Measurements from ENCODE around the gene ABO. TPM values are rescaled to one million over a fixed set of nuclear protein-coding genes. Genes with fewer than 3 reads are reported as not detected.
A peak's percentile ranks its signal among the peaks of the same experiment; 100 is the strongest.

Gene ABO
- total RNA-seq, 1 experiment from 2014 or later = 0.15 TPM

DNA sequence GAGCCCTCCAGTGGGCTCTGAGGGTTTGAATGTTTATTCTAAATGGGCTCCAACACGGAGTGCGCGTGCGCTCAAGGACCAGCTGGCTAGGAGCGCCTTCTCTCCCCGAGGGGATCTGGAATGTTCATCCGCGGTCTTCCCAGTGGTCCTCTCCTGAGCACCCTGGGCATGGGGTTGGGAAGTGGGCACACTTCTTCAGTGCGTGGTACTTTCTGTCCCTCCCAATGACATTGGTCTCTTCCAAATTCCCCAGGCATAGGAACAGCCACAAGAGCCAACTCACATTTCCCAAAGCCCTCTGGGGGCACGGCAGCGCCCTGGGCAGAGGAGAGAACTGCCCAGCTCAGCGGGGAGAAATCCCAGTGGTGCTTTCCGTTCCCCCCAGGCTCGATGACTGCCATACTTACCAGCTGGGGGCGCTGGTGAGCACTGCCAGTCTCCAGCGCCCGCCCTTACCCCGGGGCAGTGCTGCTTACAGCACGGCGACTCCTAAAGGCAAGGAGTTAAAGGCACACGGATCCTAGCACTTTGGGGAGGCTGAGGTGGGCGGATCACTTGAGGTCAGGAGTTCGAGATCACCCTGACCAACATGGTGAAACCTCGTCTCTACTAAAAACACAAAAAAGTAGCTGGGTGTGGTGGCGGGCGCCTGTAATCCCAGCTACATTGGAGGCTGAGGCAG lies 36.0 kb downstream of the ABO start:
- Mint-ChIP-seq H3K27ac (peak overlapping the region; percentile 93), H3K36me3 (no peaks in the 10 kb centered on the region), H3K27me3 (ENCODE audit: low read depth) (peaks cover 36% of the 10 kb centered on the region), H3K4me3 (peak overlapping the region; percentile 71), H3K9me3 (no peaks in the 10 kb centered on the region), H3K4me1 (peaks cover 4% of the 10 kb centered on the region)
- ATAC-seq = peak; percentile 69
- ChIA-PET POLR2A (interaction anchor here (0.8 to 1.6 kb wide), 3 partner anchors 51 to 93 kb away, joined by 4 to 7 read pairs (median 6); no protein-coding TSS in a partner anchor), CTCF (interaction anchor here (0.6 to 4.0 kb wide), 58 partner anchors 8 to 1272 kb away, joined by 3 to 153 read pairs (median 5); partner anchors contain the start of genes ABO, BRD3OS, CACFD1 and GBGT1)
- DNase-seq (ENCODE audit: low spot score) = peak; percentile 93
- TF ChIP-seq ZNF416 (CRISPR knock-in tag; IDR thresholded peaks at IDR 0.05) (no peak), ZNF121 (CRISPR knock-in tag; IDR thresholded peaks at IDR 0.05) (no peak), ZNF532 (CRISPR knock-in tag; IDR thresholded peaks at IDR 0.05; ENCODE audit: borderline replicate concordance) (no peak), NR2C2 (CRISPR knock-in tag; IDR thresholded peaks at IDR 0.05) (no peak), ZNF671 (CRISPR knock-in tag; IDR thresholded peaks at IDR 0.05) (0 out of 2 replicates have a peak, but pooled peaks have one; percentile 24), RORB (CRISPR knock-in tag; IDR thresholded peaks at IDR 0.05) (no peak), ZBTB21 (CRISPR knock-in tag; IDR thresholded peaks at IDR 0.05; ENCODE audit: borderline replicate concordance) (no peak), SMAD3 (CRISPR knock-in tag; IDR thresholded peaks at IDR 0.05; ENCODE audit: borderline replicate concordance) (no peak), TEAD4 (CRISPR knock-in tag; IDR thresholded peaks at IDR 0.05) (no peak; the same call in 1 of the 2 replicates), FOXP4 (CRISPR knock-in tag; IDR thresholded peaks at IDR 0.05) (no peak), ZNF512 (CRISPR knock-in tag; IDR thresholded peaks at IDR 0.05; ENCODE audit: borderline replicate concordance) (no peak), ARID4B (CRISPR knock-in tag; IDR thresholded peaks at IDR 0.05; ENCODE audit: borderline replicate concordance) (no peak), JAZF1 (CRISPR knock-in tag; IDR thresholded peaks at IDR 0.05) (no peak), NFATC4 (CRISPR knock-in tag; IDR thresholded peaks at IDR 0.05) (no peak), GTF2I (CRISPR knock-in tag; conservative IDR thresholded peaks at IDR 0.05) (no peak), ZNF423 (CRISPR knock-in tag; IDR thresholded peaks at IDR 0.05) (peak; percentile 77)
- TF ChIP-seq, protein P1, sequence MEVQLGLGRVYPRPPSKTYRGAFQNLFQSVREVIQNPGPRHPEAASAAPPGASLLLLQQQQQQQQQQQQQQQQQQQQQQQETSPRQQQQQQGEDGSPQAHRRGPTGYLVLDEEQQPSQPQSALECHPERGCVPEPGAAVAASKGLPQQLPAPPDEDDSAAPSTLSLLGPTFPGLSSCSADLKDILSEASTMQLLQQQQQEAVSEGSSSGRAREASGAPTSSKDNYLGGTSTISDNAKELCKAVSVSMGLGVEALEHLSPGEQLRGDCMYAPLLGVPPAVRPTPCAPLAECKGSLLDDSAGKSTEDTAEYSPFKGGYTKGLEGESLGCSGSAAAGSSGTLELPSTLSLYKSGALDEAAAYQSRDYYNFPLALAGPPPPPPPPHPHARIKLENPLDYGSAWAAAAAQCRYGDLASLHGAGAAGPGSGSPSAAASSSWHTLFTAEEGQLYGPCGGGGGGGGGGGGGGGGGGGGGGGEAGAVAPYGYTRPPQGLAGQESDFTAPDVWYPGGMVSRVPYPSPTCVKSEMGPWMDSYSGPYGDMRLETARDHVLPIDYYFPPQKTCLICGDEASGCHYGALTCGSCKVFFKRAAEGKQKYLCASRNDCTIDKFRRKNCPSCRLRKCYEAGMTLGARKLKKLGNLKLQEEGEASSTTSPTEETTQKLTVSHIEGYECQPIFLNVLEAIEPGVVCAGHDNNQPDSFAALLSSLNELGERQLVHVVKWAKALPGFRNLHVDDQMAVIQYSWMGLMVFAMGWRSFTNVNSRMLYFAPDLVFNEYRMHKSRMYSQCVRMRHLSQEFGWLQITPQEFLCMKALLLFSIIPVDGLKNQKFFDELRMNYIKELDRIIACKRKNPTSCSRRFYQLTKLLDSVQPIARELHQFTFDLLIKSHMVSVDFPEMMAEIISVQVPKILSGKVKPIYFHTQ (CRISPR knock-in tag; IDR thresholded peaks at IDR 0.05) = peak; percentile 71; the same call in 1 of the 2 replicates
- TF ChIP-seq, protein P2, sequence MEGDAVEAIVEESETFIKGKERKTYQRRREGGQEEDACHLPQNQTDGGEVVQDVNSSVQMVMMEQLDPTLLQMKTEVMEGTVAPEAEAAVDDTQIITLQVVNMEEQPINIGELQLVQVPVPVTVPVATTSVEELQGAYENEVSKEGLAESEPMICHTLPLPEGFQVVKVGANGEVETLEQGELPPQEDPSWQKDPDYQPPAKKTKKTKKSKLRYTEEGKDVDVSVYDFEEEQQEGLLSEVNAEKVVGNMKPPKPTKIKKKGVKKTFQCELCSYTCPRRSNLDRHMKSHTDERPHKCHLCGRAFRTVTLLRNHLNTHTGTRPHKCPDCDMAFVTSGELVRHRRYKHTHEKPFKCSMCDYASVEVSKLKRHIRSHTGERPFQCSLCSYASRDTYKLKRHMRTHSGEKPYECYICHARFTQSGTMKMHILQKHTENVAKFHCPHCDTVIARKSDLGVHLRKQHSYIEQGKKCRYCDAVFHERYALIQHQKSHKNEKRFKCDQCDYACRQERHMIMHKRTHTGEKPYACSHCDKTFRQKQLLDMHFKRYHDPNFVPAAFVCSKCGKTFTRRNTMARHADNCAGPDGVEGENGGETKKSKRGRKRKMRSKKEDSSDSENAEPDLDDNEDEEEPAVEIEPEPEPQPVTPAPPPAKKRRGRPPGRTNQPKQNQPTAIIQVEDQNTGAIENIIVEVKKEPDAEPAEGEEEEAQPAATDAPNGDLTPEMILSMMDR (IDR thresholded peaks at IDR 0.05) = peak; percentile 93
- TF ChIP-seq, protein P3, sequence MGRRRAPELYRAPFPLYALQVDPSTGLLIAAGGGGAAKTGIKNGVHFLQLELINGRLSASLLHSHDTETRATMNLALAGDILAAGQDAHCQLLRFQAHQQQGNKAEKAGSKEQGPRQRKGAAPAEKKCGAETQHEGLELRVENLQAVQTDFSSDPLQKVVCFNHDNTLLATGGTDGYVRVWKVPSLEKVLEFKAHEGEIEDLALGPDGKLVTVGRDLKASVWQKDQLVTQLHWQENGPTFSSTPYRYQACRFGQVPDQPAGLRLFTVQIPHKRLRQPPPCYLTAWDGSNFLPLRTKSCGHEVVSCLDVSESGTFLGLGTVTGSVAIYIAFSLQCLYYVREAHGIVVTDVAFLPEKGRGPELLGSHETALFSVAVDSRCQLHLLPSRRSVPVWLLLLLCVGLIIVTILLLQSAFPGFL (CRISPR knock-in tag; IDR thresholded peaks at IDR 0.05; ENCODE audit: borderline replicate concordance) = no peak

Data from WTC11 (cell line).